Measurements from ENCODE around the gene CDC37. TPM values are rescaled to one million over a fixed set of nuclear protein-coding genes. Genes with fewer than 3 reads are reported as not detected.

CDC37 gene
- polyA plus RNA-seq, 2 of the 4 experiments (the other 2 are of a cell fraction): 152 to 214 TPM

DNA sequence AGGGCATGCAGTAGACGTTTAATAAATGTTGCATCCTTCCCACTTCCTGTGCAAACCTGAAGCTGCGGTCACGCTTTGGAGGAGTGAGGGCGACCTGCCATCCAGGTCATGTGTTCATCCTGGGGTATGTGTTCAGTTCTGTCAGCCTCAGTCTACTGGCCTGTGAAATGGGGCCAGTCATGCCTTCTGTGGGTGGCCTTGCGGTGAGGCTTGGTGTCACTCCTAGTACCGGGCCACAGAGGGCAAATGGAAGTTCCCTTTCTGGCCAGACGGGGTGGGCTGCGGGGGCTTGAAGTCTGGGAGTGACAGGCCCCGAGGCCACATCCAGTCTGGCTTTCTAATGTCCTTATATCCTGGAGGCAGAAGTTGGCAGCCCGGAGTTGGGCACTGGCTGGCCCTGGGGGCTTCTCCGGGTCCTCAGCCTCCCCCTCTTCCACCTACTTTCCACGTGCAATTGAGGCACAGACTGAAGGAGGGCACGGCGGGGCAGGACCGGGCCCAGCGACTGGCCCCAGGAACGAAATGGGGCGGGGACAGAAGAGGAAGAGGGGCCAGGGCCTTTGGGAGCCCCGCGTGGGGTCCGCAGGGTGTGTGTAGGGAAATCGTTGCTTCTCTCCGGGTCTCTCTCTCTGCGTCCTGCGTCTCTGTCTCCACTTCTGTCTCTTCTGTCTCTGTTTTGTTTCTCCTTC, 28.1 kb upstream of the CDC37 start:
- H3K27ac ChIP-seq: peak overlapping the region; percentile 67 to 88
- H3K4me2 ChIP-seq: peak overlapping the region; percentile 79
- no peaks in the 10 kb centered on the region for H3K9me3 ChIP-seq
- 54% methylated on average over 20 of the region's 25 CpGs for WGBS (ENCODE audit: missing lambda C conversion rate)
- peaks cover 14% of the 10 kb centered on the region; the same call in 2 of the 3 replicates for H3K4me1 ChIP-seq
- no peak for FAIRE-seq
- no peak for TF ChIP-seq ZC3H11A (IDR thresholded peaks at IDR 0.05)
- TF ChIP-seq, protein P1, sequence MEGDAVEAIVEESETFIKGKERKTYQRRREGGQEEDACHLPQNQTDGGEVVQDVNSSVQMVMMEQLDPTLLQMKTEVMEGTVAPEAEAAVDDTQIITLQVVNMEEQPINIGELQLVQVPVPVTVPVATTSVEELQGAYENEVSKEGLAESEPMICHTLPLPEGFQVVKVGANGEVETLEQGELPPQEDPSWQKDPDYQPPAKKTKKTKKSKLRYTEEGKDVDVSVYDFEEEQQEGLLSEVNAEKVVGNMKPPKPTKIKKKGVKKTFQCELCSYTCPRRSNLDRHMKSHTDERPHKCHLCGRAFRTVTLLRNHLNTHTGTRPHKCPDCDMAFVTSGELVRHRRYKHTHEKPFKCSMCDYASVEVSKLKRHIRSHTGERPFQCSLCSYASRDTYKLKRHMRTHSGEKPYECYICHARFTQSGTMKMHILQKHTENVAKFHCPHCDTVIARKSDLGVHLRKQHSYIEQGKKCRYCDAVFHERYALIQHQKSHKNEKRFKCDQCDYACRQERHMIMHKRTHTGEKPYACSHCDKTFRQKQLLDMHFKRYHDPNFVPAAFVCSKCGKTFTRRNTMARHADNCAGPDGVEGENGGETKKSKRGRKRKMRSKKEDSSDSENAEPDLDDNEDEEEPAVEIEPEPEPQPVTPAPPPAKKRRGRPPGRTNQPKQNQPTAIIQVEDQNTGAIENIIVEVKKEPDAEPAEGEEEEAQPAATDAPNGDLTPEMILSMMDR (IDR thresholded peaks at IDR 0.05): no peak
- peak; percentile 85 for TF ChIP-seq KDM1A (IDR thresholded peaks at IDR 0.05; ENCODE audit: low read depth)
- TF ChIP-seq HDAC2 (IDR thresholded peaks at IDR 0.05): peak; percentile 58; the same call in 1 of the 2 replicates
- ChIA-PET CTCF (interaction anchor here (1.1 to 1.9 kb wide), 2 partner anchors 9 to 11 kb away, joined by 3 to 13 read pairs; partner anchors contain the start of gene PDE4A), POLR2A (no interaction called here)
- DNase-seq (ENCODE audit: low read depth in 1 of 2, low spot score in 1 of 2): no peak
- peak overlapping the region; percentile 50 for H3K4me3 ChIP-seq
- no peak for ATAC-seq

DNA sequence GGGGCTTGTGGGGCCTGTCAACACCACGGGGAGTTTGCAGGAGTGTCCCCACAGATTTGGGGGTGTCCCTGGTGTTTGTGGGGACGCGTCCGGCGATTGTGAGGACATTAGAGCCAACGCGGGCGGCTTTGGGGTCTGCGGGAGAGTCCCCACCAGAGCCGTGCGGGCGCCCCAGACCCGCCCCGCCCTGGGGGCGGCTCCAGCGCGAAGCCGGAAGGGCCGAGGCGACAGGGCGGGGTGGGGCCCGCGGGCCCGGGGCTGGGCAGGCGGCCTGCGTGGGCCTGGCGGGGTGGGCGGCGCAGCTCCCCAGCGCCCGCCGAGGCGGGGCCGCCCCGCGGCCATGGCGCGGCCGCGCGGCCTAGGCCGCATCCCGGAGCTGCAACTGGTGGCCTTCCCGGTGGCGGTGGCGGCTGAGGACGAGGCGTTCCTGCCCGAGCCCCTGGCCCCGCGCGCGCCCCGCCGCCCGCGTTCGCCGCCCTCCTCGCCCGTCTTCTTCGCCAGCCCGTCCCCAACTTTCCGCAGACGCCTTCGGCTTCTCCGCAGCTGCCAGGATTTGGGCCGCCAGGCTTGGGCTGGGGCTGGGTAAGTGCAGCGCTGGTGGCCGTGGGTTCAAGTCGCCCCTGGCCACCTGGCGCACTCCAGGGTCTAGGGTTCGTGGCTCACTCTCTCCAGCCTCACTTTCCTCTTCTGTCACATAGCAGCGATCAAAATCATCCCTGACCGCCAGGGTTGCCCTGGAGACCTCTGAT, 27.3 kb upstream of the CDC37 start:
- ChIA-PET POLR2A (no interaction called here), CTCF (interaction anchor here (1.0 to 1.9 kb wide), 2 partner anchors 10 to 14 kb away, joined by 4 to 13 read pairs; partner anchors contain the start of gene PDE4A)
- ATAC-seq (peak; percentile 60 to 70; a peak in 4 of 6 replicates), DNase-seq (ENCODE audit: low read depth in 1 of 2, low spot score in 1 of 2) (no peak), FAIRE-seq (no peak)
- TF ChIP-seq MYC (IDR thresholded peaks at IDR 0.05; ENCODE audit: borderline replicate concordance, low read length): no peak
- TF ChIP-seq POLR2A (IDR thresholded peaks at IDR 0.05; ENCODE audit: low read length): peak; percentile 3; the same call in 1 of the 2 replicates
- Histone ChIP-seq H3K4me1 (peaks cover 14% of the 10 kb centered on the region; the same call in 2 of the 3 replicates), H3K27ac (peak overlapping the region; percentile 67 to 88), H3K4me3 (peak overlapping the region; percentile 50), H3K9me3 (no peaks in the 10 kb centered on the region), H3K4me2 (peak overlapping the region; percentile 79)
- 75% methylated on average over 23 of the region's 75 CpGs for WGBS (ENCODE audit: missing lambda C conversion rate)

DNA sequence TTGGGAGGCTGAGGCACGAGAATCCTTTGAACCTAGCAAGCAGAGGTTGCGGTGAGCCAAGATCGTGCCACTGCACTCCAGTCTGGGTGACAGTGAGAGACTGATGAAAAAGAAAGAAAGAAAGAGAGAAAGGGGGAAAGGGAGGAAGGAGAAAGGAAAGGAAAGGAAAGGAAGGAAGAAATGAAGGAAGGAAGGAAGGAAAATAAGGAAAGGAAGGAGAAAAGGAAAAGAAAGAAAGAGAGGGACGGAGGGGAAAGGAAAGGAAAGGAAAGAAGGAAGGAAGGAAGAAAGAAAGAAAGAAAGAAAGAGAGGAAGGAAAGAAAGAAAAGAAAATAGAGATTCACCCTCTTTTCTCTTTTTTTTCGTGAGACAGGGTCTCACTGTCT, 25.6 kb upstream of the CDC37 start:
- no peak overlapping the region for H3K4me3 ChIP-seq
- peaks cover 24% of the 10 kb centered on the region for H3K4me1 ChIP-seq
- POLR2A ChIA-PET: no interaction called here
- FAIRE-seq (no peak), DNase-seq (ENCODE audit: low read depth in 1 of 2, low spot score in 1 of 2) (no peak), ATAC-seq (no peak)
- TF ChIP-seq HOXA7 (CRISPR knock-in tag; IDR thresholded peaks at IDR 0.05) (no peak), MAFK (IDR thresholded peaks at IDR 0.05; ENCODE audit: partially characterized antibody) (no peak), NPAS2 (CRISPR knock-in tag; IDR thresholded peaks at IDR 0.05; ENCODE audit: borderline replicate concordance) (no peak), FOXS1 (CRISPR knock-in tag; IDR thresholded peaks at IDR 0.05) (no peak), FOSL2 (IDR thresholded peaks at IDR 0.05) (no peak), FOSL2 (CRISPR knock-in tag; IDR thresholded peaks at IDR 0.05) (no peak)
- TF ChIP-seq, protein P2, sequence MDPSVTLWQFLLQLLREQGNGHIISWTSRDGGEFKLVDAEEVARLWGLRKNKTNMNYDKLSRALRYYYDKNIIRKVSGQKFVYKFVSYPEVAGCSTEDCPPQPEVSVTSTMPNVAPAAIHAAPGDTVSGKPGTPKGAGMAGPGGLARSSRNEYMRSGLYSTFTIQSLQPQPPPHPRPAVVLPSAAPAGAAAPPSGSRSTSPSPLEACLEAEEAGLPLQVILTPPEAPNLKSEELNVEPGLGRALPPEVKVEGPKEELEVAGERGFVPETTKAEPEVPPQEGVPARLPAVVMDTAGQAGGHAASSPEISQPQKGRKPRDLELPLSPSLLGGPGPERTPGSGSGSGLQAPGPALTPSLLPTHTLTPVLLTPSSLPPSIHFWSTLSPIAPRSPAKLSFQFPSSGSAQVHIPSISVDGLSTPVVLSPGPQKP (IDR thresholded peaks at IDR 0.05; ENCODE audit: low read depth, low read length): no peak
- TF ChIP-seq, protein P3, sequence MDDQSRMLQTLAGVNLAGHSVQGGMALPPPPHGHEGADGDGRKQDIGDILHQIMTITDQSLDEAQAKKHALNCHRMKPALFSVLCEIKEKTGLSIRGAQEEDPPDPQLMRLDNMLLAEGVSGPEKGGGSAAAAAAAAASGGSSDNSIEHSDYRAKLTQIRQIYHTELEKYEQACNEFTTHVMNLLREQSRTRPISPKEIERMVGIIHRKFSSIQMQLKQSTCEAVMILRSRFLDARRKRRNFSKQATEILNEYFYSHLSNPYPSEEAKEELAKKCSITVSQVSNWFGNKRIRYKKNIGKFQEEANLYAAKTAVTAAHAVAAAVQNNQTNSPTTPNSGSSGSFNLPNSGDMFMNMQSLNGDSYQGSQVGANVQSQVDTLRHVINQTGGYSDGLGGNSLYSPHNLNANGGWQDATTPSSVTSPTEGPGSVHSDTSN (IDR thresholded peaks at IDR 0.05): no peak
- H3K9me3 ChIP-seq: no peaks in the 10 kb centered on the region
- CTCF ChIA-PET: interaction anchor here (1.5 to 4.4 kb wide), 3 partner anchors 12 to 25 kb away, joined by 5 to 38 read pairs (median 11); partner anchors contain the start of gene CDC37
- WGBS (ENCODE audit: missing lambda C conversion rate): 84% methylated on average over 5 of the region's 5 CpGs
- no peak overlapping the region for H3K27ac ChIP-seq
- H3K4me2 ChIP-seq: no peak overlapping the region
